Prostate gland (tissue), 2 donors: ENCODE measurements around the gene LAMP2.

ENCODE experiments used
- CTCF ChIP-seq, 4 experiments: fragments of 200-600 bp in 2 of 4; fragments of 450-650 bp in 2 of 4; sonication (generic) in 2 of 4; IDR thresholded peaks; 1 replicate in 3 of 4; 2 replicates in 1 of 4; pipeline ENCODE4 v1.5.1; 2016 to 2019; ENCODE audit warnings: antibody characterized with exemption in 4 of 4, mild to moderate bottlenecking in 2 of 4, moderate library complexity in 2 of 4
- POLR2A ChIP-seq: fragments of 450-650 bp; IDR thresholded peaks from one replicate; pipeline ENCODE4 v1.6.1; 2016; ENCODE audit warnings: antibody characterized with exemption, mild to moderate bottlenecking

- TF ChIP-seq CTCF (IDR thresholded peaks at IDR 0.05) (no peak), POLR2A (no peak)
These were observed 5.9 kb downstream of the LAMP2 start for GRCh38 chrX:120463241-120463640.
